Ishikawa (cell line): Measurements from ENCODE around the gene MCIDAS.

Experiments
- CEBPB ChIP-seq: IDR thresholded peaks from 2 replicates; pipeline ENCODE4 v1.6.1; 2012
- CREB1 ChIP-seq: IDR thresholded peaks from 2 replicates; pipeline ENCODE4 v1.6.1; 2012; ENCODE audit warnings: low read depth
- EGR1 ChIP-seq: IDR thresholded peaks from 2 replicates; pipeline ENCODE4 v1.6.1; 2012
- EP300 ChIP-seq: IDR thresholded peaks from 2 replicates; pipeline ENCODE4 v1.6.1; 2012; ENCODE audit warnings: borderline replicate concordance
- FOXM1 ChIP-seq: IDR thresholded peaks from 2 replicates; pipeline ENCODE4 v1.6.1; 2012; ENCODE audit warnings: low read depth, borderline replicate concordance
- NFIC ChIP-seq: IDR thresholded peaks from 2 replicates; pipeline ENCODE4 v1.6.1; 2012
- RAD21 ChIP-seq: IDR thresholded peaks from 2 replicates; pipeline ENCODE4 v1.6.1; 2012; ENCODE audit warnings: low read depth
- TAF1 ChIP-seq: IDR thresholded peaks from 2 replicates; pipeline ENCODE4 v1.6.1; 2012; ENCODE audit warnings: low read depth, mild to moderate bottlenecking
- TCF12 ChIP-seq: IDR thresholded peaks from 2 replicates; pipeline ENCODE4 v1.6.1; 2012; ENCODE audit warnings: low read depth
- TEAD4 ChIP-seq: IDR thresholded peaks from 2 replicates; pipeline ENCODE4 v1.6.1; 2012
- YY1 ChIP-seq: IDR thresholded peaks from 2 replicates; pipeline ENCODE4 v1.6.1; 2012; ENCODE audit warnings: low read depth
- ZBTB7A ChIP-seq: IDR thresholded peaks from 2 replicates; pipeline ENCODE4 v1.6.1; 2012; ENCODE audit warnings: low read depth
- TF ChIP-seq, protein P1 (sequence below): IDR thresholded peaks from 2 replicates; pipeline ENCODE4 v1.6.1; 2012
- TF ChIP-seq, protein P2 (sequence below): IDR thresholded peaks from 2 replicates; pipeline ENCODE4 v1.6.1; 2012
- TF ChIP-seq, protein P3 (sequence below): IDR thresholded peaks from 2 replicates; pipeline ENCODE4 v1.6.1; 2012; ENCODE audit warnings: low read depth, mild to moderate bottlenecking

MCIDAS gene

DNA sequence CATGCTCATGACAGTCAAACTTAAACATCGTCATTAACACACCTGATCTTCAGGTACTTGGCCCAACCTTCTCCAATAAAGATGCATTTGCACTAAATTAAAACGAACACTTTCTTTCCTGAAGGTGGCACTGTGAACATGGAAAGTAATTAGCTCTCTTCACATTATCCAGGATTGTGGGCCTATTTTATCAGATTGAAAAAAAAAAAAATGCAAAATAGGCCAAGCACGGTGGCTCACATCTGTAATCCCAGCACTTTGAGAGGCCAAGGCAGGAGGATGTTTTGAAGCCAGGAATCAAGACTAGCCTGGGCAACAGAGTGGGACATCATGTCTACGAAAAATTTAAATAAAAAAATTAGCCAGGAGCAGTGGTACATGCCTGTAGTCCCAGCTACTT, 39.7 kb downstream of the MCIDAS start:
- peak; percentile 67 for TF ChIP-seq RAD21
- no peak for TF ChIP-seq NFIC
- TF ChIP-seq YY1: no peak

DNA sequence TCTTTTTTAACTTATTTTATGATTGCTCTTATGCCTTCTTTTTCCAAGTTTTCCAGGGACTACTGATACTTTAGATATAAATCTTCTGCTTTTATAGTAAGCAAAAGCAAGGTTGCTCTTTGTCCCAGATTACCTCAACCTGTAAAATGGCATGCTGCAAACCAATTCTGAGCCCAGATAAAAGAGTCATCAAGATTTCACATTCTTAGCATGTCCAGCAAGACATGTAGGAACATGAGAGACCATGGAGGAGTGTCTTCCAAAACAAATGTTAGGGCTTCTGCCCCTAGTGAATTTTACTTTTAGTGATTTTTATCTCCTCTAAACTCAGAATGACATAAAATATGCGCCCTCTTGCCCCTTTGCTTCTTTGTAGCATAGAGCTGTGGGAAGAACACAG, 47.1 kb downstream of the MCIDAS start:
- TF ChIP-seq RAD21: no peak
- TF ChIP-seq TAF1: no peak
- TF ChIP-seq, protein P1, sequence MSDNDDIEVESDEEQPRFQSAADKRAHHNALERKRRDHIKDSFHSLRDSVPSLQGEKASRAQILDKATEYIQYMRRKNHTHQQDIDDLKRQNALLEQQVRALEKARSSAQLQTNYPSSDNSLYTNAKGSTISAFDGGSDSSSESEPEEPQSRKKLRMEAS: no peak
- TF ChIP-seq NFIC: no peak
- TF ChIP-seq EP300: no peak
- no peak for TF ChIP-seq TEAD4
- no peak for TF ChIP-seq CEBPB
- TF ChIP-seq CREB1: no peak

DNA sequence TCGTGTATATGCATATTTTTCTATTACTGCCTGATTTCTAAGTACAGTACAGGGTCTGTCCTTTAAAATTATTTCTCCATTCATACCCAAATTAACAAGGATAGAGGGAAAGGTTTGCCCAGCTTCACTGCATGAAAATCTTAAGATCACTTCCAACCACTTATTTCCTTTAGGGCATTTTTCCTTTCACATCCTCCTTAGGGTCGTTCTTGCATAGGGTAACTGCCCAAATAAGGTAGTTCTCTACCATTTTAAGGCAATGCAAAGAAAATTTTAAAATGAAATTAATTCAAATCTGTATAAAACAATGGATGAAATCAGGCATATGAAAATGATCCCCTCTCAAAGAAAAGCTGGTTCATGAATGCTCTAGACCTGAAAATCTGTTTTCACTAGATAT, 50.0 kb downstream of the MCIDAS start:
- TF ChIP-seq TEAD4: no peak
- no peak for TF ChIP-seq TAF1
- TF ChIP-seq CEBPB: no peak
- TF ChIP-seq ZBTB7A: no peak
- TF ChIP-seq NFIC: no peak
- no peak for TF ChIP-seq CREB1
- TF ChIP-seq EP300: no peak
- TF ChIP-seq FOXM1: no peak
- TF ChIP-seq, protein P2, sequence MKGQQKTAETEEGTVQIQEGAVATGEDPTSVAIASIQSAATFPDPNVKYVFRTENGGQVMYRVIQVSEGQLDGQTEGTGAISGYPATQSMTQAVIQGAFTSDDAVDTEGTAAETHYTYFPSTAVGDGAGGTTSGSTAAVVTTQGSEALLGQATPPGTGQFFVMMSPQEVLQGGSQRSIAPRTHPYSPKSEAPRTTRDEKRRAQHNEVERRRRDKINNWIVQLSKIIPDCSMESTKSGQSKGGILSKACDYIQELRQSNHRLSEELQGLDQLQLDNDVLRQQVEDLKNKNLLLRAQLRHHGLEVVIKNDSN: no peak
- no peak for TF ChIP-seq TCF12
- TF ChIP-seq YY1: no peak
- no peak for TF ChIP-seq RAD21
- TF ChIP-seq, protein P3, sequence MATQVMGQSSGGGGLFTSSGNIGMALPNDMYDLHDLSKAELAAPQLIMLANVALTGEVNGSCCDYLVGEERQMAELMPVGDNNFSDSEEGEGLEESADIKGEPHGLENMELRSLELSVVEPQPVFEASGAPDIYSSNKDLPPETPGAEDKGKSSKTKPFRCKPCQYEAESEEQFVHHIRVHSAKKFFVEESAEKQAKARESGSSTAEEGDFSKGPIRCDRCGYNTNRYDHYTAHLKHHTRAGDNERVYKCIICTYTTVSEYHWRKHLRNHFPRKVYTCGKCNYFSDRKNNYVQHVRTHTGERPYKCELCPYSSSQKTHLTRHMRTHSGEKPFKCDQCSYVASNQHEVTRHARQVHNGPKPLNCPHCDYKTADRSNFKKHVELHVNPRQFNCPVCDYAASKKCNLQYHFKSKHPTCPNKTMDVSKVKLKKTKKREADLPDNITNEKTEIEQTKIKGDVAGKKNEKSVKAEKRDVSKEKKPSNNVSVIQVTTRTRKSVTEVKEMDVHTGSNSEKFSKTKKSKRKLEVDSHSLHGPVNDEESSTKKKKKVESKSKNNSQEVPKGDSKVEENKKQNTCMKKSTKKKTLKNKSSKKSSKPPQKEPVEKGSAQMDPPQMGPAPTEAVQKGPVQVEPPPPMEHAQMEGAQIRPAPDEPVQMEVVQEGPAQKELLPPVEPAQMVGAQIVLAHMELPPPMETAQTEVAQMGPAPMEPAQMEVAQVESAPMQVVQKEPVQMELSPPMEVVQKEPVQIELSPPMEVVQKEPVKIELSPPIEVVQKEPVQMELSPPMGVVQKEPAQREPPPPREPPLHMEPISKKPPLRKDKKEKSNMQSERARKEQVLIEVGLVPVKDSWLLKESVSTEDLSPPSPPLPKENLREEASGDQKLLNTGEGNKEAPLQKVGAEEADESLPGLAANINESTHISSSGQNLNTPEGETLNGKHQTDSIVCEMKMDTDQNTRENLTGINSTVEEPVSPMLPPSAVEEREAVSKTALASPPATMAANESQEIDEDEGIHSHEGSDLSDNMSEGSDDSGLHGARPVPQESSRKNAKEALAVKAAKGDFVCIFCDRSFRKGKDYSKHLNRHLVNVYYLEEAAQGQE: no peak

DNA sequence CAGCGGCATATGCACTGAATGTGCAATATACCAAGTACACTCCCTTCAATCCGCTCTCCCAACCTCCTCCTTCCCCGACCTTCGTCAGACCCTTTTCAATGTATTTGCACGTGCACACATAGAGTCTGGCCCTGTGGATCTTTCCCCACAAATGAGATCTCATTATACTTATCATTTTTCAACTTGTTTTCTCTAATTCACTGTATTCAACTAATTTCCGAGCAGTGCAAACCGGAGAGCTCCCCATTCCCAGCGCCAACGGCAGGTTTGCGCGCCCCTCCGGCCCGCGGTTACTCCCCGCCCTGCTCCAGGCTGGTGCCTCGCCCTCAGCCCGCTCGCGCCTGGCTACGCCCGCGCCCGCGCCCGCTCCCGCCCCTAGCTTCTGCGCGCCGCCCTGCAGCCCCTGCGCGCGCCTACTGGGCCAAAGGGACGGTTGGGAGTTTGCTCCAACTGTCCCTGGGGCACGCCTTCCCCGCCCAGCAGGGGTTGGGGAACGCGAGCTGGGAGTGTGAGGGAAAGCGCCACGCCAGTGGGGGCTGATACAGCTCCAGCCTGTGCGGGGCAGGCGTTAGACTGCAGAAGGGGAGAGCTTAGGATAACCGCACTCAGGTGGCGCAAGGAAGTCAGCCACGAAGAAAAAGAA, 50.8 kb downstream of the MCIDAS start:
- no peak for TF ChIP-seq CEBPB
- TF ChIP-seq ZBTB7A: peak; percentile 23; the same call in 1 of the 2 replicates
- TF ChIP-seq TAF1: no peak
- TF ChIP-seq, protein P1: peak; percentile 92
- 0 out of 2 replicates have a peak, but pooled peaks have one; percentile 14 for TF ChIP-seq TEAD4
- TF ChIP-seq, protein P2: 0 out of 2 replicates have a peak, but pooled peaks have one; percentile 6
- no peak for TF ChIP-seq CREB1
- TF ChIP-seq YY1: no peak
- TF ChIP-seq FOXM1: no peak
- no peak for TF ChIP-seq EGR1
- TF ChIP-seq NFIC: no peak
- TF ChIP-seq, protein P3: no peak
- 0 out of 2 replicates have a peak, but pooled peaks have one; percentile 11 for TF ChIP-seq EP300
- TF ChIP-seq RAD21: no peak
- no peak for TF ChIP-seq TCF12

DNA sequence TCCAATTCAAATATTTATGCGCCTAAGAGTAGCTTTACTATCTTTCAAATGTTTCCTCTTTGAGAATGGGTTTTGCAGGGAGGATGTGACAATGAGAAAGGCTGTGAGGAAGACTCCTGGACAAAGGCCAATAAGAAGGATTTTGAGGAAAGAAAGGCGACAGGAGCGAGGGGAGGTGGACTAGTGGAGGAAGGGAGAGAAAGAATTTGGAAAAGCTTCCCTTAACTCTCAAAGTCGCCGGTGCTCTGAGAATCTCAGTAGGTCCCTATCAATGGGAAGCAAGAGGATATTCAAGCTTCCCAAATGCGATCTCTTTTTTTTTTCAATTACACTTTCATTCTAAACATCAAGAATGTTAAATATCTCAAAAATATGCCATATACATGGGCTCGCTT, 51.3 kb downstream of the MCIDAS start:
- TF ChIP-seq FOXM1 (no peak), TCF12 (no peak), YY1 (no peak), TAF1 (no peak), ZBTB7A (no peak), EP300 (no peak), NFIC (no peak), EGR1 (no peak), RAD21 (no peak), CEBPB (no peak), CREB1 (no peak), TEAD4 (no peak)
- TF ChIP-seq, protein P1: no peak
- TF ChIP-seq, protein P3: no peak
- TF ChIP-seq, protein P2: no peak
